A673 (cell line): ENCODE measurements around the gene POMGNT1. TPM values are rescaled to one million over a fixed set of nuclear protein-coding genes. Genes with fewer than 3 reads are reported as not detected.

ENCODE experiments used
- BruUV-seq: library from RNA; stranded (reverse); fragments of 400-500 nt; replicated peaks from 2 replicates; lab custom pipeline; 2021; lab: Mats Ljungman, UMichigan
- CTCF ChIA-PET: fragments of 300-600 bp; sonication (Branson Sonifier 250); formaldehyde crosslinking; loops from one replicate; lab custom pipeline; 2022; ENCODE audit warnings: antibody characterized with exemption; lab: Charles Lee
- POLR2A ChIA-PET: fragments of 300-600 bp; sonication (Branson Sonifier 250); formaldehyde crosslinking; loops from one replicate; lab custom pipeline; 2022; ENCODE audit warnings: antibody characterized with exemption; ENCODE audit not compliant: low non-redundant PET; lab: Charles Lee
- DNase-seq: peaks from one replicate; pipeline ENCODE4 v3.0.0-alpha.2; 2015; ENCODE audit warnings: low spot score
- H3K27ac ChIP-seq: fragments of 200-600 bp; sonication (generic); 2 replicates; pipeline ENCODE4 v1.5.1; 2016; ENCODE audit warnings: mixed run types, low read depth, mild to moderate bottlenecking, mixed read lengths, antibody characterized with exemption, low read length; ENCODE audit not compliant: poor library complexity, severe bottlenecking
- H3K27me3 ChIP-seq: fragments of 200-600 bp; sonication (generic); replicated peaks from 2 replicates; pipeline ENCODE4 v1.6.1; 2017; ENCODE audit warnings: mixed run types, low read depth, mild to moderate bottlenecking, mixed read lengths, antibody characterized with exemption, low read length; ENCODE audit not compliant: insufficient read depth, poor library complexity
- H3K36me3 ChIP-seq: fragments of 200-600 bp; sonication (generic); 2 replicates; pipeline ENCODE4 v1.6.1; 2016; ENCODE audit warnings: mixed run types, mild to moderate bottlenecking, mixed read lengths, antibody characterized with exemption, low read length; ENCODE audit not compliant: insufficient read depth, poor library complexity, severe bottlenecking
- H3K4me1 ChIP-seq: fragments of 200-600 bp; sonication (generic); 2 replicates; pipeline ENCODE4 v1.6.1; 2017; ENCODE audit warnings: mixed run types, mild to moderate bottlenecking, mixed read lengths, antibody characterized with exemption, low read length; ENCODE audit not compliant: insufficient read depth, poor library complexity, severe bottlenecking
- H3K4me3 ChIP-seq: fragments of 200-600 bp; sonication (generic); 2 replicates; pipeline ENCODE4 v1.5.1; 2016; ENCODE audit warnings: low read depth, mixed run types, mild to moderate bottlenecking, mixed read lengths, low read length; ENCODE audit not compliant: poor library complexity, severe bottlenecking
- H3K9me3 ChIP-seq: fragments of 200-600 bp; sonication (generic); 2 replicates; pipeline ENCODE4 v1.6.1; 2016; ENCODE audit warnings: mixed run types, low read depth, mild to moderate bottlenecking, mixed read lengths, antibody characterized with exemption, low read length; ENCODE audit not compliant: poor library complexity, severe bottlenecking
- EZH2 ChIP-seq: fragments of 200-600 bp; sonication (generic); IDR thresholded peaks from 2 replicates; pipeline ENCODE4 v1.6.1; 2017; ENCODE audit warnings: borderline replicate concordance, low read depth, mild to moderate bottlenecking, mixed read lengths, antibody characterized with exemption, low read length; ENCODE audit not compliant: poor library complexity, severe bottlenecking
- intact Hi-C: fragments of 100-400 bp; cut with micrococcal nuclease; formaldehyde crosslinking; loops from one replicate; pipeline ENCODE4 v1.10.0; 2022; ENCODE audit not compliant: unreplicated experiment
- total RNA-seq: library from RNA; stranded (reverse); gene quantifications from 2 replicates; pipeline ENCODE4 v1.2.3, GENCODE V29; 2021
- TF ChIP-seq, protein P1 (sequence below): fragments of 300-800, 200-600 bp; sonication (generic); conservative IDR thresholded peaks from 2 replicates; pipeline ENCODE4 v1.5.1; 2017; ENCODE audit warnings: low read depth, mild to moderate bottlenecking, antibody characterized with exemption, low read length, moderate library complexity, mixed read lengths

POMGNT1 gene
- total RNA-seq, 1 experiment from 2014 or later: 71.0 TPM

DNA sequence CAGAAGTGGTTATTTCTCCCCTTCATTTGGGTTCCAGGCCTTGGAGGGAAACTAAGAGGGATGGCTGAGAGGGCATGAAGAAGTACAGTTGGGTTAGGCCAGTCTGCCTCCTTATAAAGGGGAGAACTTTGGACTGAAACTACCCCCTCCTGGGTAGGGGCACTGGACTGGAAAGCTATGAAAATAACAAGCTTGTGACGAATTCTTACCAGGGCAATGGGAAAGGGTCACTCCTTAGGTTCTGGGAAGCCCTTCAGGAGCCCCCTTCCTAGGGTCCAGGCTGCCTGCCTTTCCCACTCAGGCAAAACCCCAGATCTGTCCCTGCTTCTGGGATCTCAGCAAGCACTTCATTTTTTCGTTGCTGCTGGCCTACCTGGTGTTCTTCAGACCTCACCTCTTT, 12.2 kb downstream of the POMGNT1 start:
- Histone ChIP-seq H3K27ac (no peak overlapping the region), H3K9me3 (no peaks in the 10 kb centered on the region), H3K36me3 (peaks cover 10% of the 10 kb centered on the region), H3K27me3 (no peaks in the 10 kb centered on the region), H3K4me1 (peaks cover 17% of the 10 kb centered on the region), H3K4me3 (no peak overlapping the region)
- TF ChIP-seq, protein P1, sequence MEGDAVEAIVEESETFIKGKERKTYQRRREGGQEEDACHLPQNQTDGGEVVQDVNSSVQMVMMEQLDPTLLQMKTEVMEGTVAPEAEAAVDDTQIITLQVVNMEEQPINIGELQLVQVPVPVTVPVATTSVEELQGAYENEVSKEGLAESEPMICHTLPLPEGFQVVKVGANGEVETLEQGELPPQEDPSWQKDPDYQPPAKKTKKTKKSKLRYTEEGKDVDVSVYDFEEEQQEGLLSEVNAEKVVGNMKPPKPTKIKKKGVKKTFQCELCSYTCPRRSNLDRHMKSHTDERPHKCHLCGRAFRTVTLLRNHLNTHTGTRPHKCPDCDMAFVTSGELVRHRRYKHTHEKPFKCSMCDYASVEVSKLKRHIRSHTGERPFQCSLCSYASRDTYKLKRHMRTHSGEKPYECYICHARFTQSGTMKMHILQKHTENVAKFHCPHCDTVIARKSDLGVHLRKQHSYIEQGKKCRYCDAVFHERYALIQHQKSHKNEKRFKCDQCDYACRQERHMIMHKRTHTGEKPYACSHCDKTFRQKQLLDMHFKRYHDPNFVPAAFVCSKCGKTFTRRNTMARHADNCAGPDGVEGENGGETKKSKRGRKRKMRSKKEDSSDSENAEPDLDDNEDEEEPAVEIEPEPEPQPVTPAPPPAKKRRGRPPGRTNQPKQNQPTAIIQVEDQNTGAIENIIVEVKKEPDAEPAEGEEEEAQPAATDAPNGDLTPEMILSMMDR: no peak
- TF ChIP-seq EZH2: no peak
- BruUV-seq: no TSS peak
- no peak for DNase-seq
- intact Hi-C loops: no loop called here
- ChIA-PET CTCF (no interaction called here), POLR2A (no interaction called here)

- intact Hi-C loops: no loop called here
- no TSS peak for BruUV-seq
- TF ChIP-seq, protein P1: no peak
- TF ChIP-seq EZH2: no peak
- DNase-seq: no peak
- H3K36me3 ChIP-seq: peaks cover 10% of the 10 kb centered on the region
- no peaks in the 10 kb centered on the region for H3K9me3 ChIP-seq
- H3K4me1 ChIP-seq: peaks cover 17% of the 10 kb centered on the region
- POLR2A ChIA-PET: interaction anchor here (0.6 kb wide), 1 partner anchor 53 kb away, joined by 7 read pairs; no protein-coding TSS in a partner anchor
- no peak overlapping the region for H3K4me3 ChIP-seq
- H3K27me3 ChIP-seq: no peaks in the 10 kb centered on the region
- CTCF ChIA-PET: no interaction called here
- no peak overlapping the region for H3K27ac ChIP-seq
Measured at GRCh38 chr1:46184920-46185658, 13.1 kb downstream of the POMGNT1 start.

GRCh38 chr1:46183926-46184557, 14.2 kb downstream of the POMGNT1 start:
- TF ChIP-seq EZH2: no peak
- TF ChIP-seq, protein P1: no peak
- Histone ChIP-seq H3K36me3 (peaks cover 5% of the 10 kb centered on the region), H3K27ac (no peak overlapping the region), H3K4me3 (no peak overlapping the region), H3K27me3 (no peaks in the 10 kb centered on the region), H3K9me3 (no peaks in the 10 kb centered on the region), H3K4me1 (peaks cover 17% of the 10 kb centered on the region)
- CTCF ChIA-PET: no interaction called here
- POLR2A ChIA-PET: no interaction called here
- no peak for DNase-seq
- intact Hi-C loops: no loop called here
- no TSS peak for BruUV-seq
